ENCODE data around the gene BRAT1. TPM values are rescaled to one million over a fixed set of nuclear protein-coding genes. Genes with fewer than 3 reads are reported as not detected.
"Not testable (repeated sequence)": the region's sequence is repeated elsewhere in the genome, so short reads cannot be mapped to it uniquely, and the experiment has no call there.

The BRAT1 gene
- total RNA-seq, 2 donors from 2014 or later, result 42.1 to 42.7 TPM

- Mint-ChIP-seq H3K27ac (no peak overlapping the region), H3K4me1 (no peaks in the 10 kb centered on the region), H3K36me3 (ENCODE audit: low read depth) (peaks cover 48% of the 10 kb centered on the region), H3K4me3 (no peak overlapping the region), H3K27me3 (ENCODE audit: insufficient read depth) (no peaks in the 10 kb centered on the region), H3K9me3 (no peaks in the 10 kb centered on the region)
- H3K9ac ChIP-seq (ENCODE audit: extremely low read depth, low read length, poor library complexity, severe bottlenecking), result no peak overlapping the region
- H3K4me1 ChIP-seq (ENCODE audit: control insufficient read depth, insufficient read depth, low read length), result no peaks in the 10 kb centered on the region
- H3K27ac ChIP-seq (ENCODE audit: low read depth, low read length), result no peak overlapping the region
- no peak for TF ChIP-seq CTCF (conservative IDR thresholded peaks at IDR 0.05)
- H3K36me3 ChIP-seq (ENCODE audit: control insufficient read depth, insufficient read depth, low read length), result peaks cover 18% of the 10 kb centered on the region
- H3K9me3 ChIP-seq (ENCODE audit: control insufficient read depth, low read length), result no peaks in the 10 kb centered on the region
- 95 to 96% methylated on average over 25 to 38 of the region's 38 CpGs for WGBS, 2 experiments (ENCODE audit: insufficient coverage in 1 of 2, insufficient read length in 1 of 2)
- H3K27me3 ChIP-seq (ENCODE audit: control insufficient read depth, insufficient read depth, low read length, poor library complexity, severe bottlenecking), result no peaks in the 10 kb centered on the region
- no peak for DNase-seq
- H3K4me3 ChIP-seq (ENCODE audit: low read length), result no peak overlapping the region
These were observed 37.9 kb upstream of the BRAT1 start for GRCh38 chr7:2593036-2593727.

DNA sequence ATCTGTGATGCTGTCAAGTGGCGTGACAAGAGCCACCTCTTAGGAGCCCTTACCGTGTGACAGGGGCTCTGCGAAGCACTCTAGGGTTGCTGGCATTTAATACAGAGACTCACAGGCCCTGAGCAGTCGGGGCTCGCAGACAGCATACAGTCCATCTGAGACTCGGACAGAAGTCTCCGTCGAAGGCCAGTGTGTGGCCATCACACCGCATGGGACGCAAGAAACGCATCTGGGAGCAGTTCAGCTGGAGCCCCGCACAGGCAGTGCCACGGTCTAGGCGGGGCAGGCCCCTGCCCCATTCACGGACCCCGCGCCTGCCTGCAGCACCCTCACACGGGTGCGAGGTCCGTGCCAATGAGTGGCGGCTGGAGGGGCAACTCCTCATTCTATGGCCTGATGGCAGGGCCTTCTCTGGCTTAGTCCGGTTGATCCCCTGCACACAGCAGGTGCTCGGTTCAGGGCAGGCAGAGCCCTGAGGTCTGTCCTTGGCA is 37.1 kb upstream of the BRAT1 start:
- no peak overlapping the region for H3K4me3 Mint-ChIP-seq
- Histone ChIP-seq H3K4me1 (ENCODE audit: control insufficient read depth, insufficient read depth, low read length) (no peaks in the 10 kb centered on the region), H3K4me3 (ENCODE audit: low read length) (no peak overlapping the region), H3K9me3 (ENCODE audit: control insufficient read depth, low read length) (no peaks in the 10 kb centered on the region), H3K27ac (ENCODE audit: low read depth, low read length) (no peak overlapping the region), H3K27me3 (ENCODE audit: control insufficient read depth, insufficient read depth, low read length, poor library complexity, severe bottlenecking) (no peaks in the 10 kb centered on the region), H3K9ac (ENCODE audit: extremely low read depth, low read length, poor library complexity, severe bottlenecking) (no peak overlapping the region), H3K36me3 (ENCODE audit: control insufficient read depth, insufficient read depth, low read length) (peaks cover 17% of the 10 kb centered on the region)
- 95% methylated on average over 12 to 23 of the region's 23 CpGs for WGBS, 2 experiments (ENCODE audit: insufficient coverage in 1 of 2, insufficient read length in 1 of 2)
- no peak for DNase-seq
- H3K27me3 Mint-ChIP-seq (ENCODE audit: insufficient read depth), result no peaks in the 10 kb centered on the region
- no peak overlapping the region for H3K27ac Mint-ChIP-seq
- no peaks in the 10 kb centered on the region for H3K4me1 Mint-ChIP-seq
- no peak for TF ChIP-seq CTCF (conservative IDR thresholded peaks at IDR 0.05)
- no peaks in the 10 kb centered on the region for H3K9me3 Mint-ChIP-seq
- peaks cover 50% of the 10 kb centered on the region for H3K36me3 Mint-ChIP-seq (ENCODE audit: low read depth)

DNA sequence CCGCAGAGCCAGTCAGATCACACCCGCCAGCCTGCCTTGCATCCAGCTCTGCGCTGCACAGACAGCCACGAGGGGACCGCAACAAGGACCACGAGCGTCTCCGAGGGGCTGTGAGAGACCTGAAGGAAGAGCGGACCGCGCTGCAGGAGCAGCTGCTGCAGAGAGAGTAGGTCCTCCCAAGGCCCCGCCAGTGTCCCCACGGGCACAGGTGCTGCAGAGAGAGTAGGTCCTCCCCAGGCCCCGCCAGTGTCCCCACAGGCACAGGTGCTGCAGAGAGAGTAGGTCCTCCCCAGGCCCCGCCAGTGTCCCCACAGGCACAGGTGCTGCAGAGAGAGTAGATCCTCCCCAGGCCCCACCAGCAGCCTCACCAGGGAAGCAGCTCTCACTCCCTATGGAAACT is 34.6 kb upstream of the BRAT1 start:
- H3K36me3 Mint-ChIP-seq (ENCODE audit: low read depth), result peaks cover 43% of the 10 kb centered on the region
- H3K9me3 ChIP-seq (ENCODE audit: control insufficient read depth, low read length); H3K27me3 ChIP-seq (ENCODE audit: control insufficient read depth, insufficient read depth, low read length, poor library complexity, severe bottlenecking); H3K9me3 Mint-ChIP-seq; H3K27me3 Mint-ChIP-seq (ENCODE audit: insufficient read depth); H3K4me1 Mint-ChIP-seq; H3K4me3 ChIP-seq (ENCODE audit: low read length); H3K9ac ChIP-seq (ENCODE audit: extremely low read depth, low read length, poor library complexity, severe bottlenecking); DNase-seq; H3K4me3 Mint-ChIP-seq; H3K36me3 ChIP-seq (ENCODE audit: control insufficient read depth, insufficient read depth, low read length); H3K4me1 ChIP-seq (ENCODE audit: control insufficient read depth, insufficient read depth, low read length); H3K27ac ChIP-seq (ENCODE audit: low read depth, low read length): not testable (repeated sequence)
- 83 to 95% methylated on average over 1 to 15 of the region's 15 CpGs for WGBS, 2 experiments (ENCODE audit: insufficient coverage in 1 of 2, insufficient read length in 1 of 2)
- peak overlapping the region; percentile 39 for H3K27ac Mint-ChIP-seq

All from endodermal cell (in vitro differentiated cells).